ENCODE results near the gene RAET1G. TPM values are rescaled to one million over a fixed set of nuclear protein-coding genes. Genes with fewer than 3 reads are reported as not detected.

The RAET1G gene
- total RNA-seq, 4 donors from 2014 or later, result 0.34 to 5.5 (median 4.5) TPM; not detected in 1

DNA sequence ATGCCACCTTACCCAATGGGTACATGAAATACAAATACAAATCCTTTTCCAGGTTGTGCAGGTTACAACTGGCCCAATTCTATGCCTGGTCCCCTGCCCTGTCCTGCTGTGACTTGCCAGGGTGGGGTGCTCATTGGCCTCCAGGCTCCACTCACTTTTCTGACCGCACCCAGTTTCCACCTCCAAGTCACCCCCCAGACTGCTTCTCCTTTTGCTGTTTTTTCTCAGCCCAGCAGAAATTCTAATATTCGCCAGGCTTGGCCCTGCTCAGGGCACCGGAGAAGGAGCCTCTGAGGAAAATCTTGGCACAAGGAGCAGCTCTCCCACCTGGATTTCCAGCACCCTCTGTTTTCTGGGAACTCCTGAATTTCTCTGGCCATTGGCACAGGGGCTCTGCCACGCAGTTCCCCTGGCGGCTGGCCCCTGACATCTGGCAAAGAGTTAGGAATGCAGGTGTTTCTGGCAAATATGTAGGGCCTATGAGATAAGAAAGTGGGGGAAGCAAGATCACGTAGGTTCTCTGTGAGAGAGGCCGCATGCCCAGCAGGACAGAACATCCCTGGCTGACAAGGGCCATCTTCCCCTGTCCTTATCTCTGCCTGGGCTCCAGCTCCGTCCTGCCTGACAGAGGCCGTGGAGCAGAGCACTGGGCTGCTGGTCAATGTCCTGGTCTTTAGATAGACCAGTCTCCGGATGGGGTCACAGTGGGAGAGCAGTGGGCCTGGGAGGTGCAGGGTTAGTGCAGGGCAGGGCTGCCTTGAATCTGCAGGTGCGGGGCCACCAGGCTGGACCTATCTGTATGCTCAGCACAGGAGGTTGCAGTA is 22.1 kb downstream of the RAET1G start:
- no peak for TF ChIP-seq POLR2A (IDR thresholded peaks at IDR 0.05)
- TF ChIP-seq, protein P1, sequence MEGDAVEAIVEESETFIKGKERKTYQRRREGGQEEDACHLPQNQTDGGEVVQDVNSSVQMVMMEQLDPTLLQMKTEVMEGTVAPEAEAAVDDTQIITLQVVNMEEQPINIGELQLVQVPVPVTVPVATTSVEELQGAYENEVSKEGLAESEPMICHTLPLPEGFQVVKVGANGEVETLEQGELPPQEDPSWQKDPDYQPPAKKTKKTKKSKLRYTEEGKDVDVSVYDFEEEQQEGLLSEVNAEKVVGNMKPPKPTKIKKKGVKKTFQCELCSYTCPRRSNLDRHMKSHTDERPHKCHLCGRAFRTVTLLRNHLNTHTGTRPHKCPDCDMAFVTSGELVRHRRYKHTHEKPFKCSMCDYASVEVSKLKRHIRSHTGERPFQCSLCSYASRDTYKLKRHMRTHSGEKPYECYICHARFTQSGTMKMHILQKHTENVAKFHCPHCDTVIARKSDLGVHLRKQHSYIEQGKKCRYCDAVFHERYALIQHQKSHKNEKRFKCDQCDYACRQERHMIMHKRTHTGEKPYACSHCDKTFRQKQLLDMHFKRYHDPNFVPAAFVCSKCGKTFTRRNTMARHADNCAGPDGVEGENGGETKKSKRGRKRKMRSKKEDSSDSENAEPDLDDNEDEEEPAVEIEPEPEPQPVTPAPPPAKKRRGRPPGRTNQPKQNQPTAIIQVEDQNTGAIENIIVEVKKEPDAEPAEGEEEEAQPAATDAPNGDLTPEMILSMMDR (IDR thresholded peaks at IDR 0.05), result no peak
- WGBS, 2 donors, result 55 to 63% methylated on average over 11 of the region's 11 CpGs
- intact Hi-C loops (cut with DNase I; ENCODE audit: low total_unique reads), result no loop called here
- DNase-seq (ENCODE audit: low spot score in 2 of 2), result peak; percentile 60 to 84
- H3K4me3 ChIP-seq (ENCODE audit: low read depth, poor library complexity, severe bottlenecking), result no peak overlapping the region

DNA sequence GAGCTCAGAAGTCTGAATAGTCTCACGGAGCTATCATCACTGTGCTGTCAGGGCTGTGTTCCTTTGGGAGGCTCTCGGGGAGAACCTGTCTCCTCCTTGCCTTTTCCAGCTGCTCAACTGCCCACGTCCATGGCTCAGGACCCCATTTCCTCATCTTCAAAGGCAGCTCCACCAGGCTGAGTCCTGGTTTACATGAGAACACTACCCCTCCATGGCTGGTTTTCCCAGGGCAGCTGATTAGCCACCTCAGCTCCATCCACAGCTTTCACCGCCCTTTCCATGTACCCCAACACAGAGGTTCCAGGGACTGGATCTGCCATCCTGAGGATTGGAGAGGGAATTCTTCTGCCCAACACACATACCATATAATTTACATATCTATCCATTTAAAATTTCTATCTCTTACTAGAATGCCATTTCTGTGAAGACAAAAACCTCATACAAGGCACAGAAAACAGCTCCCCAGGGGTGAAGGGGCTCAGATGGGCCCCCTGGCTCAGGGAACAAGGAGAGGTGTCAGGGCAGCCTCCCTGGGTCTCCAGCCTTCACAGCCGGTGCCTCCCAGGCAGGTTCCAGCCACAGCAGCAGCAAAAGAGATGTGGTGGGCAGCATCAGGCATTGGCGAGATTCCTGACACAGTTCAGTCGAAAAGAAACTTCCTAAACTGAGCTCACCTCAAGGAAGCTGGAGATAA is 22.8 kb downstream of the RAET1G start:
- intact Hi-C loops (cut with DNase I; ENCODE audit: low total_unique reads), result no loop called here
- TF ChIP-seq POLR2A (IDR thresholded peaks at IDR 0.05), result no peak
- TF ChIP-seq, protein P1 (IDR thresholded peaks at IDR 0.05), result no peak
- H3K4me3 ChIP-seq (ENCODE audit: low read depth, poor library complexity, severe bottlenecking), result no peak overlapping the region
- 61 to 70% methylated on average over 7 of the region's 7 CpGs for WGBS, 2 donors
- peak in 1 of 2 donors; percentile 83 for DNase-seq (ENCODE audit: low spot score in 2 of 2)

DNA sequence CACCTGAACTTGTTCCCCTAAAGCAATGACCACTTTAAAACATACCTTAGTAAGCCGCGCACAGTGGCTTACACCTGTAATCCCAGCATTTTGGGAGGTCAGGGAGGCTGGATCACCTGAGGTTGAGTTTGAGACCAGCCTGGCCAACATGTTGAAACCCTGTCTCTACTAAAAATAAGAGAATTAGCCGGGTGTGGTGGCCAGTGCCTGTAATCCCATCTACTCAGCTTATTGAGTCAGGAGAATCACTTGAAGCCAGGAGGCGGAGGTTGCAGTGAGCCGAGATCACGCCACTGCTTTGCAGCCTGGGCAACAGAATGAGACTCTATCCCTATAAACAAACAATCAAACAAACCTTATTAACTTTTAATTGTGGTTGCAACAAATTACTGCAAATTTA is 23.4 kb downstream of the RAET1G start:
- TF ChIP-seq, protein P1 (IDR thresholded peaks at IDR 0.05), result no peak
- TF ChIP-seq POLR2A (IDR thresholded peaks at IDR 0.05), result no peak
- intact Hi-C loops (cut with DNase I; ENCODE audit: low total_unique reads), result no loop called here
- no peak overlapping the region for H3K4me3 ChIP-seq (ENCODE audit: low read depth, poor library complexity, severe bottlenecking)
- 47 to 57% methylated on average over 6 of the region's 6 CpGs for WGBS, 2 donors
- peak in 1 of 2 donors; percentile 82 for DNase-seq (ENCODE audit: low spot score in 2 of 2)

DNA sequence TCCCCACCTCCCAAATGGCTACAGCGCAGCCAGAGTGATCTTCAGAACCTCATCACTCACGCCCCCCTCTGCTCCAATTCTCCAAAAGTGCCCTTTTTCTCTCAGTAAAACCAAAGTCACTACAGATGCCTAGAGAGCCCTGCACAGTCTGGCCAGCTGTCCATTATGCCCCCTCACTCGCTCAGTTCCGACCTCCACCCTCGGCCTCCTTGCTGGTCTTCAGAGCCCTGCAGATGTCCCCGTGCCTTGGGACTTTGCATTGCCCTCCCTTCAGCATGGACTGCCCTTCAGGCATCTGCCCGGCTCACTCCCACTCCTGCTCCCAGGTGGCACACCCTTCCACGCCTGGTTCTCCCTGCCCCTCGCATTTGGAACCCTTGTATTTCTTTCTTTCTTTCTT is 24.0 kb downstream of the RAET1G start:
- no peak overlapping the region for H3K4me3 ChIP-seq (ENCODE audit: low read depth, poor library complexity, severe bottlenecking)
- WGBS, 2 donors, result 84 to 88% methylated on average over 9 of the region's 9 CpGs
- peak in 1 of 2 donors; percentile 78 for DNase-seq (ENCODE audit: low spot score in 2 of 2)
- intact Hi-C loops (cut with DNase I; ENCODE audit: low total_unique reads), result no loop called here
- no peak for TF ChIP-seq POLR2A (IDR thresholded peaks at IDR 0.05)
- TF ChIP-seq, protein P1 (IDR thresholded peaks at IDR 0.05), result no peak

DNA sequence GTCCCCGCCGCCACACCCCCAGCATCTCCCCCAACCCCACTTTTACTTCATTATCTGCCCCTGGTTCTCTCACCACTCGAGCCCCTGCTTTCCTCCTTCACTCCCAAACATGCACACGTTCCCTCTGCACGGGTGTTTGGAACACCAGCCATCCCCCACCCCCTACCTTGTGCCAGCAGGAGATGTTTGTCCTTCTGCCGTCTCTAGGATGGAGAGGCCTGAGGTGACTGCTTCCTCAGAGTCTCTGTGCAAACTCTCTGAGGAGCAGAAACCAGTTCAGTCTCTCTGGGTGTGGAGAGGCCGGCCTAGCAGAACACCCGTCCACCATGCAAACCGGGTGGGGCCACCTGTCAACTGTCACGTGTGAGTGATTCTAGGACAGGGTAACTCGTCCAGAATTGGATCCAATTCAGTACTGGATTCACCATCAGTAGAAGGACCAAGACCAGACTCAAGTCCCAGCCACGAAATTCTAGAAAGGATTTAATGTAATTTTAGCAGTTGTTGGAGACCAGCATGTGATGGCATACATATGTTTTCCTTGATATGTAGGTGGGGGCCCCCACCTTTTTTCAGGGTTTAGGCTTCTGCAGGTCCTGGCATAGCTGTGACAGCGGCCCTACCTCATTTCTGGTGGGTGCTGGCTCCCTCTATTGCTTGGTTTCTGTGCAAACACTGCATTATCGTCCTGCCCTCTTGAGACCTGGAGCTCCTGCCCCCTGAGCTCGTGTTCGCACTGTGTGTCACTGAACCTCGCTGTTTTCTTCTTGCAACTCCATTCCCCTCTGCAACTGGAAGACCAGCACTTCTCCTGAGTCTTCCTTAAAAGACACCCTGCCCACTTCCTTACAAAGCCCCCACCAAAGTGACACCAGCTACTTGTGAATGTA is 24.8 kb downstream of the RAET1G start, which contains the start of gene RAET1E:
Gene RAET1E, minus strand, starts transcription at position 259 of the 890 bp plus-strand sequence. CDS start 7,212 bp downstream, outside the sequence.
- TF ChIP-seq, protein P1 (IDR thresholded peaks at IDR 0.05), result no peak
- no peak for TF ChIP-seq POLR2A (IDR thresholded peaks at IDR 0.05)
- intact Hi-C loops (cut with DNase I; ENCODE audit: low total_unique reads), result no loop called here
- no peak within 1 kb of the TSS for H3K4me3 ChIP-seq (ENCODE audit: low read depth, poor library complexity, severe bottlenecking)
- 57 to 62% methylated on average over 17 of the region's 17 CpGs for WGBS, 2 donors
- DNase-seq (ENCODE audit: low spot score in 2 of 2), result peak in 1 of 2 donors; percentile 84

Data from lower leg skin (tissue), 4 donors.